Sciatic nerve (tissue), 2 donors: ENCODE results near the gene UBE2Q2. TPM values are rescaled to one million over a fixed set of nuclear protein-coding genes. Genes with fewer than 3 reads are reported as not detected.
"Not testable (repeated sequence)": the region's sequence is repeated elsewhere in the genome, so short reads cannot be mapped to it uniquely, and the experiment has no call there.

Experiments
- ATAC-seq: fragments of 200-7000 bp; cut with Tn5 transposase; one replicate; pipeline ENCODE4 v1.9.1; 2020; ENCODE audit warnings: mild to moderate bottlenecking, moderate library complexity
- DNase-seq: peaks from one replicate; pipeline ENCODE4 v3.0.0-alpha.2; 2020; ENCODE audit warnings: low spot score
- intact Hi-C: fragments of 100-400 bp; cut with DNase I; formaldehyde crosslinking; loops from one replicate; pipeline ENCODE4 v1.14.2; 2022
- total RNA-seq: library from RNA; stranded (reverse); fragmentation: NEBNext Ultra II Directional; extraction: Animal tissue kit (Norgen Biotek cat#: 25700); gene quantifications from one replicate; pipeline ENCODE4 v1.2.1, GENCODE V29; 2021
- donor health status: DM: no; HTN: no; CAD: no.
- donor health status: DM: no; HTN: no; CAD: no.

The UBE2Q2 gene
- total RNA-seq, 1 donor from 2014 or later, result 34.1 TPM

DNA sequence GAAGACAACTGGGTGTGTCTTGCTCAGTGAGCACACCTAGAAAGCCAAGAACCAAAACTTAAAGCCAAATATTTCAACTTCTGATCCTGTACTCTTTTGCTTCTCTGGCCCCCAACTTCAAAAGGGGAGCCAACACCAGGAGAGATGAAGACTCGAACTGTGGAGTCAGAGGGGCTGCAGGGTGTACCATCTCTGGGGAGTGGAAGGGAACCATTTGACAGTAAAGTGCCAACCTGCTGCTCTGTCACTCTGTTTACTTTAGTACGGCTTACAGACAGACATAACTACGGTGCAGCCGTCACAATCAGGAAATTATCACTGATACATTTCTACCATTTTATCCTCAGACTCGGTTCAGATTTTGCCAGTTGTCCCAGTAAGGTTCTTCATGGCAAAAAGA lies 62.0 kb downstream of the UBE2Q2 start:
- ATAC-seq (no peak), DNase-seq (no peak)
- intact Hi-C loops, result no loop called here

DNA sequence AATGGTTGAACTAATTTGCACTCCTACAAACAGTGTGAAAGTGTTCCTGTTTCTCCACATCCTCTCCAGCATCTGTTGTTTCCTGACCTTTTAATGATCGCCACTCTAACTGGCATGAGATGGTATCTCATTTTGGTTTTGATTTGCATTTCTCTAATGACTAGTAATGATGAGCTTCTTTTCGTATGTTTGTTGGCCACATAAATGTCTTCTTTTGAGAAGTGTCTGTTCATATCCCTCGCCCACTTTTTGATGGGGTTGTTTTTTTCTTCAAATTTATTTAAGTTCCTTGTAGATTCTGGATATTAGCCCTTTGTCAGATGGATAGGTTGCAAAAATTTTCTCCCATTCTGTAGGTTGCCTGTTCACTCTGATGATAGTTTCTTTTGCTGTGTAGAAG lies 67.1 kb downstream of the UBE2Q2 start:
- intact Hi-C loops, ATAC-seq, DNase-seq: not testable (repeated sequence)

DNA sequence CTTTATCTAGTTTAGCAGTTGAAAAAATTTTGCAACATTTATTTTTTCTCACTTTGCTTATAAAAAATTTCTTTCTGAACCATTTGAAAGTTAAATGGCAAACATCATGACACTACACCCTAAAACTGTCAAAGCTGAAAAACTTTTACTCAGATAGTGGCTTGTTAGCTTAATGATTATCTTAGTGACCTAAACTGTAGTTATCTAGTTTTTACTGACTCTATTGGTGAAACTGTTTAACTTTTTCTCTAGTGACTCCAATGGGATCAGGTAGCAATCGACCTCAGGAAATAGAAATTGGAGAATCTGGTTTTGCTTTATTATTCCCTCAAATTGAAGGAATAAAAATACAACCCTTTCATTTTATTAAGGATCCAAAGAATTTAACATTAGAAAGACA lies 73.7 kb downstream of the UBE2Q2 start:
- DNase-seq (no peak), ATAC-seq (no peak)
- intact Hi-C loops, result no loop called here

DNA sequence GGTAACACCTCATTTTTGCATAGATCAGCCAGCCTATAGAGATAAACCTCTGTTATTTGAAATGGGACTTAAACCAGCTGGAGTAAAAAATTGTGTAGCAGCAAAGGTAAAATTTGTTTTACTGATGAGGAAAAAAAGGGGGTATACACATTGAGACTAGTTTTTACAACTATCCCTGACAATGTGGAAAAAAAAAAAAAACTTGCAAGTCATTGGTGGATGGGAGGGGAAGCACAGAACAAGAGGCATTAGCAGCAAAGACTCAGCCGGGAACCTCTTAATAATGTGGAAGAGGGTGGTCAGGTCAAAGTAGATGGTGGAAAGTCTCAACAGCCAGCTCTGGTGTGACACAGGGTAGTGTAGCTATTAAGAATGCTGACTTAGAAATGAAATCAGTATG lies 74.9 kb downstream of the UBE2Q2 start:
- intact Hi-C loops, result no loop called here
- DNase-seq (no peak), ATAC-seq (no peak)

DNA sequence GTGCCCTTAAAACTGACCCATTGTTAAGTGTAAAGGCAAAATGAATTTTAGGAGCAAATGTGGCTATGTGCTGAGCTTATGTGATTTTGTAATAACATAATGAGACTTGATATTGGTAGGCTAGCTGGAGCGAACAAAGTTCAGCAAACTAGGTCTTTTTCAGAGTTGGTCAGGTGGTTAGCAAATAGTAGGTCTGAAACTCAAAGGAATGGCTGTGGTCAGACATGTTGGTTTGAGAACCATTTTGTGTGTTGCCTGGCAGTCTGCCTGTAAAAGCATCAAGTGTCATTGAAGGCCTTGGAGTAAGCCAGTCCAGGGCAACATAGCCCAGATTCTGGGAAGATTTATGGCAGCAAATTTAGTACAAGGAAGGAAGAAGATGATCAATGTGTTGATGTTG lies 76.8 kb downstream of the UBE2Q2 start:
- intact Hi-C loops, result no loop called here
- ATAC-seq (no peak), DNase-seq (no peak)

DNA sequence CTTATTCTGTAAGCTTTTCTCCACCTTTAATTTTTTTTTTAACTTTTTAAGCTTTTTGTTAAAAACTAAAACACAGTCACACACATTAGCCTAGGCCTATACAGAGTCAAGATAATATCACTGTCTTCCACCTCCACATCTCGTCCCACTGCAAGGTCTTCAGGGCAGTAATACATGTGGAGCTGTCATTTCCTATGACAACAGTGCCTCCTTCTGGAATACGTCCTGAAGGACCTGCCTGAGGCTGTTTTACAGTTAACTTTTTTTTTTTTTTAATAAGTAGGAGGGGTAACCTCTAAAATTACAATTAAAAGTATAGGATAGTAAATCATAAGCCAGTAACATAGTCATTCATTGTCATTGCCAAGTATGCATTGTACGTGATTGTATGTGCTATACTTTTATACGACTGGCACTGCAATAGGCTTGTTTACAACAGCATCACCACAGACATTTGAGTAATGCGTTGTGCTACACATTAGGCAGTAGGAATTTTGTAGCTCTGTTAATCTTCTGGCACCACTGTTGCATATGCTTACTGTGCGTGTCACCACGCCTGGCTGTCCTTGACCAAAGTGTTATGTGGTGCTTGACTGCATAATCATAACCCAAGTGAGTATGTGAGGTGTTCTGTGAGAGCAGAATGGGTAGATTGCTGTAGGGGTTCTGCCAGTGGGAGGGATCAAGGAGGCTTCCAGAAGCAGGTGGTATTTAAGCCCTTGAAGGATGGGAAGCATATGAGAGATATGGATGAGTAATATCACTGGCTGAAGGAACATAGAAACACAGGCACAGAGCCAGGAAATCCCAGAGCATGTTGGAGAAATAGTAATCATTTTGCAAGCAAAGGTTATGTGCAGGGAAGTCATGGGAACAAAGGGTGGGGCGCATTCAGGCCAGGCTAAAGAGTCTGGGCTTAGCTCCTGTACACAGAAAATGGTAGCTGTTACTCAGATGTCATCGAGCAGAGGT lies 78.8 kb downstream of the UBE2Q2 start:
- ATAC-seq, result peak; percentile 87
- intact Hi-C loops, result no loop called here
- peak; percentile 60 for DNase-seq

DNA sequence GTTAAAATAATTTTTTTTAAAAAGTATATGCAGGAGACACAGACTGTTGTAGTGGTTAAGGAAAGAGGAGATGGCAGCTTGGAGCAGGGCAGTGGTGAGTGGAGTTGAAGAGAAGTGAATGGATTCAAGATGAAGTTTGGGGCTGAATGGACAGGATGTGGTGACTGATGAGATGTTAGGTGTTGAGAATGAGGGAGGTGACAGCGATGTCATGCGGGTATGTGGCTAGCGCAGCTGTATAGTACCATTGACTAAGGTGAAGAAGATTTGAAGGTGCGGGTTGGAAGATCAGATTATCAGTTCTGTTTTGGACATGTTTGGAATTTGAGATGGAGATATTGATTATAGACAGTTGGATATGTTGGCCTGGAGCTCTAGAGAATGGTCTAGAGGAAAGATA lies 80.5 kb downstream of the UBE2Q2 start:
- intact Hi-C loops, result no loop called here
- ATAC-seq (no peak), DNase-seq (no peak)

DNA sequence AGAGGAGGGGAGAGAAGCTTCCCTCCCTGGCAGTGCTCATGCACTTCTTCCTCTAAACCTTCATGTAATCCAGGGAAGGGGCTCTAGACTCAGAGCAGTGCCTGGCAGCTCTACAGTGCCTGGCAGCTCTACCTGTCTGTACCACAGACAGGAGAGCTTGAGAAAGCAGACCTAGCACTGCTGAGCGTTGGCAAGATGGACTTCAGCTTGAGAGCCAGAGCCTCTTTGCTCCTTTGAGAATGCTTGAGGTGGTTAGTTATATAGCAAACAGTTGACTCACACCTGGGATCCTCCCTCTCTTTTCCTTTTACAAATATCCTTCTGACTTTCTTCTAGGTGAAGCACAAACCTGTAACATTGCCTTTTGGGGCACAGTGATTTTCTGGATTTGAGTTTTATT lies 81.3 kb downstream of the UBE2Q2 start:
- no peak for DNase-seq
- ATAC-seq, result no peak
- intact Hi-C loops, result no loop called here

DNA sequence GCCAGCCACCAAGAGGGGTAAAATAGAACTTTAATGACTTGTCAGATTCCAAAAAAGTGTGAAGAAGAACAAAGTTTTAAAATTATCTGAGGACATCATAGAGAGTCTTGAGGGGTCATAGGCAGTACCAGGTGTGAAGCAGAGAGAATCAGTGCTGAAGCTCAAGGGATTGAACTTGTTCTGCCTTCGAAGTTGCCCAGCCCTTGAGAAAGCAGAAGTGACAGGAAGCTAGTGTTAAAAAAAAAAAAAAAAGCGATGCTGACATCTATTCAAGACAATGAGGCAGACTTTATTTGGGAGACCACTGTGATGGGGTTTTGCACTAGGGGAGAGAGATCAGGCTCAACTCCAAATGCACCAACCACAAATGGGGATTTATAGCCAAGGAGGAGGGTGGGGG lies 82.2 kb downstream of the UBE2Q2 start:
- ATAC-seq (no peak), DNase-seq (no peak)
- intact Hi-C loops, result no loop called here

DNA sequence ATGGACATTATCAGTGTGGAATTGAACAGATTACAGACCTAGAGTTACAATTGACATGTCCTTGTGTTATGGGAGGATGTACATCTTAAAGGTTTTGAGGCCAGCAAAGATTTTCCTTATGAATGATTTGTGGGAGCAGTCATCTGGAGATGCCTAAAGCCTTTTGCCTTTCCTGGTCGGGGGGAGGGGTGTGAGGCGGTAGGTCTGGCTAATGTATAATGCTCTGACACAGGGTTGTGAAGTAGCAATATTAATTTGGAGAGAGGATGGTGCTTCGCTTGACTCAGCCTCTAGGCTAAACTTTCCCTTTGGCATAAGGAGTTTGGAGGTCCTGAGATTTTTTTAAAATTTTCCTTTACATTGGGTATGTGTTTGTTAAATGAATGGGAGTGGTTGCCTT lies 83.7 kb downstream of the UBE2Q2 start:
- DNase-seq (no peak), ATAC-seq (no peak)
- intact Hi-C loops, result no loop called here

DNA sequence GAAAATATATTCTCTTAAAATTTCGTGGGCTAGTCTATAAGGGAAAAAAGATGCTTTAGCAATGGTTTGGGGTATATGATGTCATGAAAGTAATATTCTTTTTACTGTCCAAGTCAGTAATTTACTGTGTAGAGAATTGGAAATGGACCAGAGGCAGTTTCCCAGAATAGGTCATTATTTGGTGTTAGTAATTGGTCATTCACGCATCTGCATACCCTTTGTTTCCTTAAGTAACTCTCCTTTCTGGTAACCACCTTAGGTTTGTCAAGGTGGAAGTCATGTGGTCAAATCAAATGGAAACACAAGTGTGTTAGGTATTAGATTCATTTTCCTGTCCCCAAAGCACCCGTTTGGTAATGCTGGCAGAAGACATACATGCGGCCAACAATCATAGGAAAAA lies 84.4 kb downstream of the UBE2Q2 start:
- DNase-seq (no peak), ATAC-seq (no peak)
- intact Hi-C loops, result no loop called here

DNA sequence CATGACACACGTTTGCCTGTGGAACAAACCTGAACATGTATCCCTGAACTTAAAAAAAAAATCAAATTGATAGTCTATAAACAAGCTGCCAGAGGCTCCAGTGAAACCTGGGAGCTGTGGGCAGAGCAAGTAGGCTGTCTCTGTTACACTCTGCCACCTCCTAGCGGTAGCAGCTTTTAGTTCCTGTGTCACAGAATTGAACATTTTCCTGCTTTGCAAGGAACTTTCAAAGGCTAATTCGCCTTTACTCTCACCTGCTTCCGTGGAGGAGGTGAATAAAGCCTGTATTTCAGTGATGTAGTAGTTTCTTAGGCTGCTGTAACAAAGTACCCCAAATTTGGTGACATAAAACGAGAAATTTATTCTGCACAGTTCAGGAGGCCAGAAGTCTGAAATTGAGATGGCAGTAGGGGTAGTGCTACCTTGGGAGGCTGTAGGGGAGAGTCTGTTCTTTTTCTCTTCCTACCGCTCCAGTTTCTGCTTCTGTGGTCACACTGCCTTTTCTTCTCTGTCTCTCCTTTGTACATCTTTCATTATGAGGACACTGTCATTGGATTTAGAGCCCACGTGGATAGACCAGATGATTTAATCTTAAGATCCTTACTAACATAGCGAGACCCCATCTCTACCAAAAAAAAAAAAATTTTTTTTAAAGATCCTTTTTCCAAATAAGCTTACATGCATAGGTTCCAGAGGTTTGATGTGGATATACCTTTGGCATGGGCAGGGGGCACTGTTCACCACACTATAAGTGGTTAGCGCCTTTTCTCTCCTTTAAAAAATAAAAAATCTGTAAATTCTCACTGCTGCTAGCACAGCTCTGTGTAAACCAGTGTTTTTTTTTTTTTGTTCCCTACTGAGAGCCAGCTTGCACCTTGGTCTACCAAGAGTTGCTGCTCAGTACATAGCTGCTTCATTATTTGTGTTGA lies 85.7 kb downstream of the UBE2Q2 start:
- no peak for ATAC-seq
- no peak for DNase-seq
- intact Hi-C loops, result no loop called here

DNA sequence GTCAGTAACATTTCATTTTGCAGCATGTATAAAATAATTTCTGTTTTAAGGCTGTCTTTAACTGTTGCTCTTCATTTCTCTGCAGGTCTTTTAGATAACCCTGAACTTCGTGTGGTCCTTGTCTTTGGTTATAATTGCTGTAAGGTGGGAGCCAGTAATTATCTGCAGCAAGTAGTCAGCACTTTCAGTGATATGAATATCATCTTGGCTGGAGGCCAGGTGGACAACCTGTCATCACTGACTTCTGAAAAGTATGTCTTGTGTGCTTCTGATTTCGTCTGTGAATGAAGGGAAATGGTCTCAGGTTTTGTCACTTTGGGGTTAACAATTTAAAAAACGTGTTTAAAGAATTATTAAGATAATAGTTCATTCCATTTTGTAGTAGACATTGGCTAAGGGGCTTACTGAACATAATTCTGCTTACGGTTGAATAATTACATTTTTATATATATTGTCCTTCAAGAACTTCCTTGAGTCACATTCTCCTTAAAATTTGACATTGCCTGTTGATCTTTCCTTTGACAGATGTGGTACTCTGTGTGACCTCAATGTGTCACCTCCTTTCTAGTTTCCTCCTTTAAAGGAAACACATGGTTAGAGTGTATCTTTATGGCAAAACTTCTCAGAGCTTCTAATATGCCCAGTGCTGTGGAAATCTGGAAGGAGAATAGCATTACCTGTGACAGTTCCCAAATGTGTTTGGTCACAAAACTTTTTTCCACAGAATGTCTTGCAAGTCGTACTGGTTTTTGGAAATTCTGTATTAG lies 86.7 kb downstream of the UBE2Q2 start:
- ATAC-seq, result no peak
- no peak for DNase-seq
- intact Hi-C loops, result no loop called here

DNA sequence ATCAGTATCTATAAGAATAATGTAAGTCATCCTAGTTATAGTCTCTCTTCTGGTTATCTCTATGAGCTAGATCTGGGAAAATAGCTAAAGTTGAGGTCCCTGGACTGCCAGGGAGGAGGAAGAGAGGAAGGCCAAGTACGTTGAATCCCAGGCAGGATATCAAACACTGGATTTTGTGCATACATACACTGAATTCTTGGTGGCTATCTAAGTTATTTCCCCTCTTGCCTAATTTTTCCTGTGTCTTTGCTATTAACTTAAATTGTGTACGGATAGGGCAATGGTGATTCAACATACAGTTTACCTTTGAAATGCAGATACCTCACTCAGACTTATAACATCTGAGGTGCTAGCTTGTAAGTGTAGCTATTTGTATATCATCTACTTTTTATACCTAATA lies 87.6 kb downstream of the UBE2Q2 start:
- DNase-seq (no peak), ATAC-seq (no peak)
- intact Hi-C loops, result no loop called here

DNA sequence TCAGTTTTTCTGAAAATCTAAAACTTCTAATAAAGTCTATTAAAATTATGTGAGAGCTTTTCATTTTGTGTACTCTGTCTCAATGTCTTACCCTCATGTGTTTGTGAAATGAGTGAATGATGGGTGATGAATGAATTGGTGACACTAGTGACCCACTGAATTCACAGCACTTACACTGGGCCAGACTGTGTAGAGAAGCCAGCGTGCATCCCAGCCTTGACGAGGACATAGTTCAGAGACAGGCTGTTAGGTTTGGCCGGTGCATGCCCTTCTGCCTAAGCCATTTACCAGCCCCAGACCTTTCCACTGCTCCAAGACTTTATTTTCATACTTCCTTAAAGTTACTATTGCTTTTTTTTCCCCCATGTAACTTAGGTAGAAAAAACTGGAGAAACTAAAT lies 99.2 kb downstream of the UBE2Q2 start:
- ATAC-seq (no peak), DNase-seq (no peak)

DNA sequence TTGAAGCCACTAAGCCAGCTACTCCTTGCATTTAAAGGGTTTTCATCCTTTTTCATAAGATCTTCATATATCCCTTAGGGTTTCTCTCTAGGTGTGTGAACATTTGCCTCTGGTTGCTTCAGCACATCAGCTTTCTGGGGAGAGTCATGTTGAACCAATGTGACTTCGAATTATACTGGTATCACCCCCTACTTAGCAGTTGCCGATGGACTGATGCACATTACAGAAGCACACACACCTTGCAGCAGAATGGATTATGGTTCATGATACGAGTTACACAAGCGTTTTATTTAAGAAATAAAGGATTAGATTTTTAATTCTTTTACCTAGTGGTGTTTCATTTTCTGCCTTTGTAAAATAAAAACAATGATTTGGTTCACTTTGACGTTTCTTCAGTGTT lies 100.0 kb downstream of the UBE2Q2 start:
- intact Hi-C loops, result no loop called here
- ATAC-seq, result no peak
- no peak for DNase-seq

More for the DNA sequence above, 99.2 kb downstream of the UBE2Q2 start:
- intact Hi-C loops, result no loop called here

DNA sequence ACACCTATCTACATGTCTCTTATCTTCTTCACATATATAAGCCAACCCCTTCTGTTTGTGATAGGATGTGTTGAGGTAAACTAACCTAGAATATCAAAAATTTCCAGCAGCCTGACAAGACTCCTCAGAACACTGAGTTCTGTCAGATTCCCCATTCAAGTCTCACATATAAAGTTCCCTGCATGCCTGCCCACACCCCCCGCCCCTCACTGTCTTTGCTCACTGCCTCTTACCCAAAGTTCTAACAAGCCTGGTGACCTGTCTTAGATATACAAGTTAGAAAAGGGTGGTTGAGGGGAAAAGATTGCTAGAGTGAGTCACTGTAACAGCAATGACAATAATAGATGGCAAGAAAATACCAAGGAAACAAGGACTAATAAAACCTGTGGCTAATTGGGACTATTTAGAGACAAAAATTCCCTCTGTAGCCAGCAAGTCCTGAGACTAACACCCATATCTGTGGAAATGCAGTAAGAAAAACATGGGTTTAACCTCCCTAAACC lies 100.5 kb downstream of the UBE2Q2 start:
- DNase-seq, result no peak
- no peak for ATAC-seq
- intact Hi-C loops, result no loop called here

DNA sequence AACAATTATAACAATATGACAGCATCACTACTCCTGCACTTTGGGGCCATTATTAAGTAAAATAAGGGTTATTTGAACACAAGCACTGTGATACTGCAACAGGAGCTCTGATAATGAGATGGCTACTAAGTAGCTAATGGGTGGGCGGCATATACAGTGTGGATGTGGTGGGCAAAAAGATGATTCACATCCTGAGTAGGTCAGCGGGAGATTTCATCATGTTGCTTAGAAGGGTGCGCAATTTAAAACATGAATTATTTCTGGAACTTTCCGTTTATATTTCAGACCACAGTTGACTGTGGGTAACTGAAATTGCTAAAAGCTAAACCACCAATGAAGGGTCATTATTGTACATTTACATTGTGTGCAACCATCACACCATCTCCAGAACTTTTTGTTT lies 102.7 kb downstream of the UBE2Q2 start:
- ATAC-seq (no peak), DNase-seq (no peak)
- intact Hi-C loops, result no loop called here

DNA sequence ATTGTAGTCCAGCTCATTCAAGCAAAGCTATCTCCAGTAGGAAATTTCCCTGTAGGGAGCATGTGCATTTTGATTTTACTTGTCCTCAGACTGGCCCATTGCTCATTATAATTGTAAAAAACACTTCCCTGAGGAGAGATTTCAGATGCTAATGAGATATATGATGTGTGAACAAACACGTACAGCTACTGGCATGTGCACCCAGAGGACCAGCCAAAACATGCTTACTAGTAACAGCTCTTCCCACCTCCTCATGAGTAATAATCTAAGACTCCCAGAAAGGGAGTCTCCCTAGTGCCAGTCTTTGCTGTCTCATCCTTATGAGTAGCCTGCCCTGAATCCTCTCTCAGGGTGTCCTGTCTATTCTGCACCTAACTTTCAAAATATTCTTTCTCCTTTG lies 103.8 kb downstream of the UBE2Q2 start:
- intact Hi-C loops, result no loop called here
- ATAC-seq (no peak), DNase-seq (no peak)
